GM10847 (cell line): ENCODE measurements around the gene ANXA10.

Experiments
- POLR2A ChIP-seq: IDR thresholded peaks from 2 replicates; pipeline ENCODE4 v1.6.1; 2011; ENCODE audit not compliant: insufficient read length; ENCODE audit errors: extremely low read depth

ANXA10 gene

DNA sequence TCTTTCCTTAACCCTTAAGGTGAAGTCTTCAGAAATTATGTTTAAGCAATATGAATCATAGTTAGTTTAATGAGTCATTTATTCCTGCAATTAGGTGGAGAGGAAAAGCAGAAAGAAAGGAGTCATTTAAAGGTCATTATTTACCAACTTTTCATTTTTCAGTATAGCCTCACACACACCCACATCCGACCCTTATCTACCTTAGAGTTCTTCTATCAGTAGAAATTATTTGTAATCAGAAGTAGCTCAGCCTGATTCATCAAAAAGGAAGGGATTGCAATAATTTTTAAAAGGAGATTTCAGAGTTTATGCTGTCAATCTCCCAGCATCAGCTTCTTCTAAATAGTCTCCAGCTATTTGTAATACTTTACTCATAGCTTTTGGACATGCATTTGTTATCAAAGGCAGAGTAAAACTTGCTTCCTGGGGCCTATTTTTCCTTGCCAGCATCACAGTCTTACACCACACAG lies 5.9 kb downstream of the ANXA10 start:
- TF ChIP-seq POLR2A: no peak

DNA sequence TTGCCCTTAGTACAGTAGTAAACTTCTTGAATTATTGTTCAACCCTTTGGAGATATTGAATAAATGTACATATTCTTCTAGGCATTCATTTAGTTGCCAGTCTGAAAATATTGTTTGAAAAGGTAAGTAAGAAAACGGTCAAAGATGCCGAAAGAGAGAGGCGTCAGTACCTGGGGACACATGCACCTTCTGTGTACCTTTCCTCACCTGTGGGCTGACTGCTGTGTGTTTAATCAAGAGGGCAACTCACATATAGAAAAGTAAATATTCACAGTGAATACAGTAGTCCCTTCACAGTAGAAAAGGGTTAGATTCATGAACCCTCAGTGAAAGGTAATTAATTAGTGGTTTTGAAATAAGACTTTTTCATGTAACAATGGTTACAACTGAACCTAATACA lies 6.9 kb downstream of the ANXA10 start:
- no peak for TF ChIP-seq POLR2A

DNA sequence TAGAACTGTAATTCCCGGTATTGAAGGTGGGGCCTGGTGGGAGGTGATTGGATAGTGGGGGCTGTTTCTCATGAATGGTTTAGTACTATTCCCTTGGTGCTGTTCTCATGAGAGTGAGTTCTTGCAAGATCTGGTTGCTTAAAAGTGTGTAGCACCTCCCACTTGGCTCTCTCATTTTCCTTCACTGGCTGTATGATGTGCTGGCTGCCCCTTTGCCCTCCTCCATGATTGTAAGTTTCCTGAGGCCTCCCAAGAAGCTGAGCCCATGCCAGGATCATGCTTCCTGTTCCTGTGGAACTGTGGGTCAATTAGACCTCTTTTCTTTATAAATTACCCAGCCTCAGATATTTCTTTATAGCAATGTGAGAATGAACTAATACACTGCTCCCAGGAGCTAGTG lies 8.7 kb downstream of the ANXA10 start:
- no peak for TF ChIP-seq POLR2A

DNA sequence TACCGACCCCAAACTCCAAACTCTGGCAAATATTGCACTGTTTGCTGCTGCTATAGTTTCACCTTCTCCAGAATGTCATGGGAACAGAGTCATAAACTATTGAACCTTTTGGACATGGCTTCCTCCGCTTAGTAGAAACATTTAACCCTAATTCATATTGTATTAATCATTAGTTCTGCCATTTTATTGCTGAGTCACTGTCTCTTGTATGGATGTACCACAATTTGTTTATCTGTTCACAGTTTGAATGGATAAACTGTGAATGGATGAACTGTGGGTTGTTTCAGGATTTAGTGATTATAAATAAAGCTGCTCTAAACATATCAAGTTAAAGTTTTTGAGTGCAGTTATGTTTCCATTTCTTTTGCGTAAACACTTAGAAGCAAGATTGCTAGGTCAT lies 10.1 kb downstream of the ANXA10 start:
- no peak for TF ChIP-seq POLR2A

DNA sequence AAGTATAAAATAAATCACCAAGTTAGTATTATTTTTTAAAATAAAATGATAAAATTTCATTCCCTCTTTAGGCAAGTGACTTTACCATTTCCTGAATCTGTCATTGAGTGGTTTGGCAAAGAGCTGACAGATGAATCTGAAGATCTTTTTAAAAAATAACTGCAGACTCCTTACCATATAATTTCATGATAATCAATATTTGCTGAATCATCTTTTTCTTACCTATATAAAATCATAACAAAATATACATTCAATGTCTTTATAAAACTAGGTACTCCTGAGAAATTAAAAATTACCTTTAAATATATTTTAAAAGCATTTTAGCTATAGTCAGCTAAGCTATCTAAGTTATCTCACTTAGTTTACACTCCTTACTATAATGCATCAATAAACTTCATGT lies 17.2 kb downstream of the ANXA10 start:
- no peak for TF ChIP-seq POLR2A

DNA sequence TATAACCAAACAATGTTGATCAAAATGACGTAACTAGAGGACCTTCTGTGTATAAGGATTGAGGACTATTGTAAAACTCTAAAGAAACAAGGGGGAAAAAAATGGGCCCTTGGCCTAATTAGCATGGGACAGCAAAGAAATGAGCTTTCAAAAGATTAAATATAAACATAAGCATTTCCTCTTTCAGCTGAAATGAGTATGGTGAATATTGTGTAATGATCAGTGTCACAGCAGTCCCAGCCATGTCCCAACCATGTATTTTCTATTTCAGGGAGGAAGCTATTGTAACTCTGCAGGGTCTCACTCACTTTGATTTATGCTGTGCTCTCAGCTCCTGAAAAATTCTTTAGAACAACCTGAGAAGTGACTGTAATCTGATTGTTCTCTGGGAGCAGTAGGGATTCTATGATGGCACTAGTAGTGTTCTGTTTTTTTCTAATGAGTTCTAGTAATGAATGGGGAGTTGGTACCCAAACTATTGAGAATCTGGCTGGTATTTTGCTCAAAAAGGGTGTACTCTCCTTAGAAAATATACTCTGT lies 25.8 kb downstream of the ANXA10 start:
- no peak for TF ChIP-seq POLR2A

DNA sequence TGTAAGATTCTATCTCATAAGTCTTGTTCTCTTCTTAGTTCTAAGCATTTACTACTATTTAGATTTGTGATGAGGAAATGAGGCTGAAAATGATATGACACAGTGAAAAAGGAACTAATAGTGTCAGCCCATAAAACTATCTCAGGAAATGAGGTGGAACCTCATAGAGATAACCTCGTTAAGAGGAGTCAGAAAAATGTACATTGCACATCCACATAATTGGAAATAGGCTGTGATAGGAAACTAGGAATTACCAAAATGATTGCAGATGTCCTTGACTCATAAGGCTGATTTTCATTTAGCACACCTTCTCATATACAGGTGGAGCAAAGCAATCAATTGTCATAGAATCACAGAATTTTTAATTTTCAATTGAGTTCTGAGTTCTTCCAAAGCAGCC lies 26.8 kb downstream of the ANXA10 start:
- no peak for TF ChIP-seq POLR2A

DNA sequence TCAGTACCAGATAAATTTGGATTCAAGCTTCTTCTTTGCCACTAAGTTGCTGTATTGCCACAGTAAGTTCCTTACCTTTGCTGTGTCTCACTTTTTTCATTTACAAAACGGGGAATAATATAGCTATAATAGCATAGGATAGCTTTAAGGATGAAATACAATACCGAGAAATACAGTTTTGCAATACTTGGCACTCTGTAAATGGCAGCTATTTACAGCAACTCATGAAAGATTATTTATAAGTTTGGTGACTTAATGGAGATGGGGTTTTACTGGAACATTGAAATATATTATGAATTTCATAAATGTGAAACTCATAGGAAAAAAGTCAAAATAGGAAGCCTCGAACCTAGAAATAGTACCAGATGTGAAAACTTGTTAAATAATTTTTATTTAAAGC lies 27.6 kb downstream of the ANXA10 start:
- TF ChIP-seq POLR2A: no peak

DNA sequence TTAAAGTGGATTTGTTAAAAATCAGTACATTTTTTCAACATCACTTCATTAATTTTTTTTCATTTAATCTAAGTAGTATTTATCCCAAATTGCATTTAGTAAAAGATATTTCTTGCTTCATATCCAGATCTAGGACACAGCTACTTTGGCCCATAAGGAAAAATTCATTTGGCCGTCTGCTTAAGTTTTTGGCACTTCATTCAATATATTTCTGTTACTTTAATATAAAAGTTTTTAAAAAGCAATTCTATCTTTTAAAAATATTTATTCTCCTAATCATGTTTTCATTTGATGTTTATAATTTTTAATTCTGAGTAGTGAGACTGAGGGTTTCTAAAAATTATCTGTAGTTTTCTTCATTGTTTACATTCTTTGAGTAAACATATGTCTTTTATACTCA lies 28.5 kb downstream of the ANXA10 start:
- no peak for TF ChIP-seq POLR2A

DNA sequence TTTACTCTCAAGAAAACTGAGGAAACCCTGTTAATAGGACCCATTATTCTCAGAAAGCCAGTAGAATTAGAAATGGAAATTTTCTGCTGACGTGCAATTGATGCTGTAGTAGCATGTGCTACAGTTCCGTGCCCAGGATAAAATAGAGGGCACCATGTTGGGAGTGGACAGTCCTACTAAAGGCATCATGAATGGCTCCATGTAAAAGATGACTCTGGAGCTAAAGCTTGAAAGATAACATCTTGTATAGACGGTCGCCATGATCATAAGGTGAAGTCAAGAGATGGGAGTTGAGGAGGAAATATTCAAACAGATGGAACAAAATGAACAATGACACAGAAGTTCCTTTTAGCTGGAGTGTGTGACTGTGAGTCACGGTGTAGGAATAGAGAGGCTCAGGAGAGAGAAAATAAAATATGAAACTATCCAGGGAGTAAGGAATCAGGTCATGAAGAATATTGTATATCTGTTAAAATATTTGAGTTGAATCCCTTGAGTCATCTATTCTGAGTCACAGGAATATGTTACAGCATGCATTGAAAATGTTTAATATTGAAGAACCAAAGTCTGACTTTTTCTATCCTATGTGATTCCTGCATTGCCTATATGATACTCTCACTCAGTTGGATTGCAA lies 31.8 kb downstream of the ANXA10 start:
- TF ChIP-seq POLR2A: no peak

DNA sequence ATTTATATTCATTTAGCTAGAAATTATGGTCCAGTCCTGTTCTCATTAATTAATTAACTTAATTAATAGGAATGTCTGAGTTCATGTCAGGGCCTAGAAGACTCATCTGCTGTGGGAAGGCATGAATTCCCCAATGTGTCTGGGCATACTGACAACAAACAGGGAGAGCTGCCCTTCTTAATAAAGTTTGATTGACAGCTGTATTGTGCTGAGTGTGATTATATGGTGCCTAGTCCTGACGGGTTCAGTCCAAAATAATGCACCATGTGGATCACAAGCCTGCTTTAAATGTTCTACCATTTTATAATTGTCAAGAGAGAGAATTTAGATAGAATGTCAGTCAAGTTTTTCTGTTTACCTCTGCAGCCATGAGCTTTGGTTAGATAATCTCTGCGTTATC lies 34.6 kb downstream of the ANXA10 start:
- TF ChIP-seq POLR2A: no peak

DNA sequence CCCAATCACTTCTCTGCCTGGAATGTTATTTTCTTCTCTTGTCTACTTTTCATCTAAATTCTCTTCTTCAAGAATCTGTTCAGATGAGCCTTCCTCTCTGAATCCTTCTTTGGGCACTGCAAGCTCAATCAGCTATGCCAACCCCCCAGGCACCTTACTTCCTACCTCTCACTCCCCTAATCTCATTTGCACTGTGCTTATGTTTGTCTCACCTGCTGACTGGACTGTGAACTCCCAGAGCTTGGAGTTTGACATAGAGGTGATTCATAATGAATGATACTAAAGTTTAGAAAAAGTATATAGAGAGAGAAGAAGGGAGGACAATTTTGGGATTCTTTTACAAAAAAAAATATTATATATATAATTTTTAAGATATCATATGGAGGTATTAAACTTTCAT lies 36.3 kb downstream of the ANXA10 start:
- TF ChIP-seq POLR2A: no peak

DNA sequence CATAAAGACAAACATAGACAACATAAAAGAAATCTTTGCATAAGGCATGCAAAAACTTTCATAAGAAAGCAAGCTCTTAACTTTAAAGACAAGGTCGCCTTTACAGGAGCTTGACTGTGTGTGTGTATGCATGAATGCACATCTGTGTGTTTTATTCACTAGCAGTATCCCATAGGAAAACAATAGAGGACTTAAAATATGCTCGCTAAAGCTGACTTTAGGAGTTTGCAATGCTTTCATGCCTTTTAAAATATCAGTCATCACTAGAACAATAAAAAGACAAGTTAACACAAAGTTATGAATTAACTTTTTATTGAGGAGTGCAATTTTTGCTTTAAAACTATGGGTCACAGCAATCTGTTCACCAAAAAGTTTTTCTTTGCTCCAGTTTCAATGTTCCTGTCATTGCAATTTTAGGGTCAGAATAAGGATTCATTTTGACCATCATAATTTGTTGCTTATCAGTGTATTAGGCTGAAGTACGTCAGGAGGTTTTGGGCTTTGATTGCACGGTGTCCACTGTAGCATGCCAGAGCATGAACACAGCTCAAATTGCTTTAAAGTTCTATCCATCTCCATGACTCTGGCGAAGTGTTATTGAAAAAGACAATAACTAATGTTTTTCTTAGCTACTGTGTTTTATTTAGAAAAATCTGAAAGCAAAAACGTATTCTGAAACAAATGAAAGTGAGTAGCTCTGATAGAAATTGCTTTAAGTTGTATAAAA lies 36.9 kb downstream of the ANXA10 start:
- no peak for TF ChIP-seq POLR2A

DNA sequence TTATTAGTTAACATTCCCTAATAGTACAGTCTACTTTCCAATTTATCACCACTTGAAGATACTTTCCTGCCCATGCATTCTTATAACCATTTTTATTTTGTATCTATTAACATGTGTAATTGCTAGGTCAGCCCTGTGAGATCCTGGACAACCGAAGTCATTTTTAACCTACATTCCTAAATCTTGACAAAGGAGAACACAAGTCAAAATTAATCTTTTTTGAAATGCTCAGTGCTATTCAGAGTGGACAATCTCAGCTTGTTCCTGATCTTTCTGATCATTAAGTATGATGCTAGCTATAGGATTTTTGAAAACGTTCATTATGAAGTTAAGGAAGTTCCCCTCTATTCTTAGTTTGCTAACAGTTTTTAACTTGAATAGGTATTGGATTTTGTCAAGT lies 37.5 kb downstream of the ANXA10 start:
- TF ChIP-seq POLR2A: no peak

DNA sequence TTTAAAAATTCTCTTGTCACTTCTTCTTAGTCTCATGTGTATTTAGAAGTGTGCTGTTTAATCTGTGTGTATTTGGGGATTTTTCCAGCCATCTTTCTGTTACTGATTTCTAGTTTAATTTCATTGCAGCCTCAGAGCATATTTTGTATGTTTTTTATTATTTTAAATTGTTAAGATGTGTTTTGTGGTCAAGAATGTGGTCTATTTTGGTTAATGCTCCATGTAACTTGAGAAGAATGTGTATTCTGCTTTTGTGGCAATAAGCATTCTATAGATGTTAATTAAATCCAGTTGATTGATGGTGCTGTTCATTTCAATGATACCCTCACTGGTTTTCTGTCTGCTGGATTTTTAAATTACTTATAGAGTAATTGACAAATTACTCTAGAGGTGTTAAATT lies 38.9 kb downstream of the ANXA10 start:
- no peak for TF ChIP-seq POLR2A

DNA sequence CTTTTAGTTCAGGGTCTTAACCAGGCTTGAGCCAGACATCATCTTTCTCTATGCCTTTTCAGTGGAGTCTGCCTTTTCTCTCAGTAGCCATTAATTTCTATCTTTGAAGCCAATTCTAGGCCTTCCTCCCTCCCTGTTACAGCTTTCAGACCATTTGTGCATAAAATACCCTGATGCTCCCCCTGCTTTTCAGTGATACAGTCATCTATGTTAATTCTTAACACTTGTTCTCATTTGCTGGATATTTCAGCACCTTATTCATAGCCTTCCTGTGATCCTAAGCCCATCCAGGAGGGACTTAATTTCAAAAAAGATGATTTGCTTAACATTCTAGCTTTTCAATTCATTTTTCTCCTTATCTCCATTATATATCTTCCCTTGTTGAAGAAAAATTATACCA lies 42.3 kb downstream of the ANXA10 start:
- TF ChIP-seq POLR2A: no peak

DNA sequence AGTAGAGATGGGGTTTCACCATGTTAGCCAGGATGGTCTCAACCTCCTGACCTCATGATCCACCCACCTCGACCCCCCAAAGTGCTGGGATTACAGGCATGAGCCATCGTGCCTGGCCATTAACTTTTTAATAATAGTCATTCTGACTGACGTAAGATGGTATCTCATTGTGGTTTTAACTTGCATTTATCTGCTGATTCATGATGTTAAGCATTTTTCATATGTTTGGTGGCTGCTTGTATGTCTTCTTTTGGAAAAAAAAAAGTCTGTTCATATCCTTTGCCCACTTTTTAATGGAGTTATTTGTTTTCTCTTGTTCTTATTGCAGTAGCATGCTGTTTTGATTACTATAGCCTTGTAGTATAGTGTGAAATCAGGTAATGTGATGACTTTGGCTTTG lies 45.8 kb downstream of the ANXA10 start:
- TF ChIP-seq POLR2A: no peak
